ENCODE data around the gene TMPRSS5.
"Not testable (repeated sequence)": the region's sequence is repeated elsewhere in the genome, so short reads cannot be mapped to it uniquely, and the experiment has no call there.

TMPRSS5 gene

GRCh38 chr11:113705871-113706655 lies at the start of gene TMPRSS5:
Gene TMPRSS5 (minus strand): TSS chr11:113706308. CDS start chr11:113706224, 84 bp downstream.
- no peak for DNase-seq

- no peak for DNase-seq
Observed at GRCh38 chr11:113752932-113753331, 46.8 kb upstream of the TMPRSS5 start.

- DNase-seq, result no peak
Observed at GRCh38 chr11:113736323-113736722, 30.2 kb upstream of the TMPRSS5 start.

GRCh38 chr11:113732092-113732491 lies 26.0 kb upstream of the TMPRSS5 start:
- no peak for DNase-seq

- no peak for DNase-seq
Observed at GRCh38 chr11:113730887-113731726, 25.0 kb upstream of the TMPRSS5 start.

- no peak for DNase-seq
Observed at GRCh38 chr11:113729456-113729855, 23.3 kb upstream of the TMPRSS5 start.

DNA sequence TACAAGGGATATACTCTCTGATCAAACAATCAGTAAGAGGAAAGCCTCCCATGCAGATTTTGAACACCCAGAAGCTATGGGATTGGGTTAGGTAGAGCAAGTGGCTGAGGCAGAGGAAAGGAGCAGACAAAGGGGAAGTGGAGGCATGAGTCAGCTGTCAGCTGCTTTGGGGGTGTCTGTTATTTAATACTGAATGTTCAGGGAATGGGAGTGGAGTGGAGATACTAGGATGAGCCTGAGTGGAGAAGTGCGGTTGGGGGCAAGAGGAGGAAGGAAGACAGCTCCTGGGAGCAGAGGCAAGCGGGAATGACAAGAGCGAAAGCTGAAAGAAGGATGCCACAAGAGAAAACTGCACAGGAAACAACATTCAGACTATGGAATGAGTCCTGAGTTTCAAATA lies 22.7 kb upstream of the TMPRSS5 start:
- no peak for DNase-seq

- no peak for DNase-seq
Observed at GRCh38 chr11:113725913-113726312, 19.8 kb upstream of the TMPRSS5 start.

- DNase-seq, result no peak
Observed at GRCh38 chr11:113725407-113725806, 19.3 kb upstream of the TMPRSS5 start.

GRCh38 chr11:113724778-113725177 lies 18.7 kb upstream of the TMPRSS5 start:
- no peak for DNase-seq

GRCh38 chr11:113723787-113724186 lies 17.7 kb upstream of the TMPRSS5 start:
- DNase-seq, result no peak

DNA sequence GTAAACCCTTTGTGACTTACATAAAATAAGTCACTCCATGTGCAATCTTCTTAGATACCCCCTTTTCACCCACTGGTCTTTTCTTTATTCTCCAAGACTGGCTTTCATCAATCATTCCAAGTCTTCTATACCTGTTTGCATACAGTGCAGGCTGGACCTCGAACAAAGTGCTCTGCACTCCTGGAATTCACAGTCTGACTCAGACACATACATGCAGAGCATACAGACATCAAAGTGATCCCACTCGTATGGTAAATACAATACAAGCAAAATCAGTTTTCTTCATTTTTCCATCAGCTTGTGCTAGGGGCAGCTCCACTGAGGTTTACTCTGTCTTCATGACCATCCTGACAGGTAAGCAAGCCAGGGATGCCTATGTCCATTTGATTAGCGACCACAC lies 16.8 kb upstream of the TMPRSS5 start:
- no peak for DNase-seq

DNA sequence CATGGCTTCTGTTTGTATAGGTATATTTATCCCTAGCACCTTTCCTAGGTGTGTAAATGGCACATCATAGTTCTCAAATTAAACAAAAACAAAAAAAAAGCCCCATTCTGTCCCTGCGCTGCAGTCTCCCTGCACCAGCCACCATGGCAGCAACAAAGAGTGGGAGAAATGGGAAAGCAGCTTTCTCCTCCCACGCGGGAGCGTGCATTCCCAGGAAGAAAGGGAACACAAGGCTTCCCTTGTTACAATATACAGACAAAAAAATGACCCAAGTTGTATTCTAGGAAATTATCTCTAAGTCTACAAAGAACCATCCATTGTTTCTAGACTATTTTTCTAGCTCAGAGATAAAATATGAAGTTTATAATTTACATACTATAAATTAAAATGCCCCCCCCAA lies 16.1 kb upstream of the TMPRSS5 start:
- no peak for DNase-seq

DNA sequence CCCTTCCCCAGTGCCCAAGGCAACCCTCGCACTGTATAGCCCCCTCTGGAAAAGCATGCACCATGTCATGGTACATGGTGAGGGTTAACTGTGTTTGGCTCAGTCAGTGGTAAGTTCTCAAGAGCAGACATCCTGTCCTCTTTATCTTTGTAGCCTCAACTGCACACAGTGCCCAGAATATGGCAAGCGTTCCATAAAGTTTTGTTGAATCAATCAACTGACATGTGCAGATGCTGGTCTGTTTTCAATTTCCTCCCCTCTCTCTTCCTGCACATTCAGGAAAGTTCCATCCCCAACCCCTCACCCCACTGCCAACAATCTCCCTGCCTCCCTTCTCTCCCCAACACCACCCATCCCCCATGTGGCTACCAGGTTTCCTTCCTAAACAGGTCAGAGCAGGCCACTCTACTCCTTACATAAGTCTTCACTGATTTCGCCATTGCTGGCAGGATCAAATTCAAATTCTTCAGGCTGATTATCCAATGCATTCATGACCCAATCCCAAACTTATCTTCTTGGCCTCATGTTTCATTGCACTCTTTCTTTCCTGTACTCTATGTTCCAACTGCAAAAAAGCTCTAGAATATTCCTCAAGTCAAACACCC lies 15.5 kb upstream of the TMPRSS5 start:
- no peak for DNase-seq

- DNase-seq, result not testable (repeated sequence)
Observed at GRCh38 chr11:113720478-113720877, 14.4 kb upstream of the TMPRSS5 start.

DNA sequence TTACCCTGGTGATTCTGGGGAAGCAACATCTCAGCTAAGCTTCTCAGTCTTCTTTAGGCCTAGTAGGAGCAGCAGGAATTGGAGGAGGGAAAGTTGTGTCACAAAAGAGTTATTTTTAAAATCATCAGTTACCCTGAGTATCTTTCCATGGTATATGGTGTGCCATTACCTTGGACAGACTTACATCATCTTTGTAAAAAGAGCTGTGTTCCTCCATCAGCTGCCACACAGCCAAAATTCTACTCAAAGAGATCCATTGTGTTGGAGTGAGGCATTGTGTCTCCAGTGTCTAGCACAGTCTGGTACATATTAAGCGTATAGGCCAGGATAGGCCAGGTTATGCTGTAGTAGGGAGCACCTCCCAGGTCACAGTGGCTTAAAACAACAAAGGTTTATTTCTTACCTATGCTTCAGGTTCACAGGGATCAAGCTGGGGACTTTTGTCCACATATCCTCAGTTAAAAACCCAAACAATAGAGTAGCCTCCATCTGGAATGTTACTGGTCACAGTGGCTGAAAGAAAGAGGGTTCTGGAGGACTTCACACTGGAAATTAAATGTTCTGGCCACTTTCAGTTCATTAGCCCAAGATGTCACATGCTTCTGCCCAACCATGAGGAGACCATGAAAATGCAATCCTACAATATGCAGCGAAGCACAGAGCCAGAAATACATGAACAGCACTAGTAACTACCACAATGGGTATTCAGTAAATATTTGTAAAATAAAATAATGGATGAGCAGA lies 9.9 kb upstream of the TMPRSS5 start:
- no peak for DNase-seq

GRCh38 chr11:113715273-113715672 lies 9.2 kb upstream of the TMPRSS5 start:
- no peak for DNase-seq

DNA sequence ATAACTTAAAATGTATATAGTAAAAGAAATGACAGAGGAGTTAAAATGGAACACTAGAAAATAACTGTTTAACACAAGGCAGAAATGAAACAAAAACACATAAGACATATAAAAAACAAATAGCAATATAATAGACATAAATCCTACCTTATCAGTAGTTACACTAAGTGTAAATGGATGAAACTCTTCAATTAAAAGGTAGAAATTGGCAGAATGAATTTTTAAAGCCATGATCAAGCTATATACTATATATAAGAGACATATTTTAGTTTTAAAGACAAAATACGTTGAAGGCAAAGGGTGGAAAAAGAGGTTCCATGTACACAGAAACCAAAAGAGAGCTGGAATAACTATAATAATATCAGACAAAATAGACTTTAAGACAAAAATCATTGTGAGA lies 4.9 kb upstream of the TMPRSS5 start:
- DNase-seq, result no peak

- DNase-seq, result not testable (repeated sequence)
Observed at GRCh38 chr11:113703551-113703950, 2.6 kb downstream of the TMPRSS5 start.

- DNase-seq, result no peak
Observed at GRCh38 chr11:113701491-113701890, 4.6 kb downstream of the TMPRSS5 start.

DNA sequence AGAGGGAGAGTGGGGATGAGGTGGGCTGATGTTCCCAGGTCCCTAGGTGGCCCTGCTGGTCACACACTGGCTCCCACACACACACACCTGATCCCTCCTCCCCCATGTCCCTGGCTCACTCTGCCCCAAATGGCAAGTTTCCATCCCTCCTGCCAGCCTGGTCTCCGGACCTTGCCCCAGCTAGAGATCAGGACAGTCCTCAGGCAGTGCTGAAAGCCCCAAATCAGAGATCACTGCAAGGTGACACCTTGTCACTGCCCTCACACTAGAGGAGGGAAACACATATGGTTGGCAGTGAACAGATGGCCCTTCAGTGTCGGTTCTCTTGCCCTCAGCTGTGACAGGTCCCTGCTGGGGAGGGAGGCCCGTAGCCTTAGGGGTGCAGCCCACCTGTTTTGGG lies 7.6 kb downstream of the TMPRSS5 start:
- no peak for DNase-seq

GRCh38 chr11:113697756-113698407 lies 8.2 kb downstream of the TMPRSS5 start:
- no peak for DNase-seq

All from CD4-positive, alpha-beta T cell treated with Interleukin-10 for 1 hour (primary cell).